Neural cell (in vitro differentiated cells): ENCODE measurements around the gene LARP6. TPM values are rescaled to one million over a fixed set of nuclear protein-coding genes. Genes with fewer than 3 reads are reported as not detected.
"Not testable (repeated sequence)": the region's sequence is repeated elsewhere in the genome, so short reads cannot be mapped to it uniquely, and the experiment has no call there.

ENCODE experiments used
- H2AFZ ChIP-seq: fragments of 200-600, 300-800 bp; sonication (generic), shearing (Covaris generic); 2 replicates; pipeline ENCODE4 v1.6.0; 2014; ENCODE audit warnings: low read depth, mild to moderate bottlenecking, antibody characterized with exemption, low read length, moderate library complexity
- H3F3A ChIP-seq: fragments of 200-600 bp; shearing (Covaris generic); 2 replicates; pipeline ENCODE4 v1.6.1; 2016; ENCODE audit warnings: mild to moderate bottlenecking, moderate library complexity, mixed read lengths, antibody characterized with exemption, low read length; ENCODE audit not compliant: insufficient read depth, poor library complexity, severe bottlenecking
- H3K27ac ChIP-seq: fragments of 200-600, 300-800 bp; sonication (generic), shearing (Covaris generic); 2 replicates; pipeline ENCODE4 v1.5.1; 2014; ENCODE audit warnings: mild to moderate bottlenecking, low read length, moderate library complexity
- H3K27me3 ChIP-seq: fragments of 300-800, 200-600 bp; sonication (generic), shearing (Covaris generic); 2 replicates; pipeline ENCODE4 v1.6.0; 2014; ENCODE audit warnings: mild to moderate bottlenecking, low read depth, low read length, moderate library complexity; ENCODE audit not compliant: insufficient read depth
- H3K36me3 ChIP-seq: fragments of 300-800, 200-600 bp; sonication (generic), shearing (Covaris generic); 2 replicates; pipeline ENCODE4 v1.5.1; 2014; ENCODE audit warnings: mild to moderate bottlenecking, antibody characterized with exemption, low read length, moderate library complexity; ENCODE audit not compliant: insufficient read depth
- H3K4me2 ChIP-seq: fragments of 300-800, 200-600 bp; sonication (generic), shearing (Covaris generic); 2 replicates; pipeline ENCODE4 v1.6.0; 2014; ENCODE audit warnings: mild to moderate bottlenecking, low read length
- H3K4me3 ChIP-seq: fragments of 300-800, 200-600 bp; sonication (generic), shearing (Covaris generic); 2 replicates; pipeline ENCODE4 v1.5.1; 2014; ENCODE audit warnings: mild to moderate bottlenecking, low read length, moderate library complexity
- H3K79me2 ChIP-seq: fragments of 200-600 bp; shearing (Covaris generic); replicated peaks from 2 replicates; pipeline ENCODE4 v1.6.0; 2014; ENCODE audit warnings: mild to moderate bottlenecking, low read length, moderate library complexity; ENCODE audit not compliant: insufficient read depth
- H3K9ac ChIP-seq: fragments of 300-800, 200-600 bp; sonication (generic), shearing (Covaris generic); 2 replicates; pipeline ENCODE4 v1.6.1; 2016; ENCODE audit warnings: mild to moderate bottlenecking, low read length, mixed read lengths
- H3K9me2 ChIP-seq: fragments of 200-600 bp; shearing (Covaris generic); 2 replicates; pipeline ENCODE4 v1.6.1; 2016; ENCODE audit warnings: mild to moderate bottlenecking, low read length, mixed read lengths; ENCODE audit not compliant: insufficient read depth
- H3K9me3 ChIP-seq: fragments of 200-600, 300-800 bp; sonication (generic), shearing (Covaris generic); 2 replicates; pipeline ENCODE4 v1.6.1; 2016; ENCODE audit warnings: mild to moderate bottlenecking, mixed run types, low read length, moderate library complexity, mixed read lengths
- H4K20me1 ChIP-seq: fragments of 200-600 bp; shearing (Covaris generic); 2 replicates; pipeline ENCODE4 v1.6.1; 2016; ENCODE audit warnings: mild to moderate bottlenecking, mixed run types; ENCODE audit not compliant: insufficient read depth
- EP300 ChIP-seq: fragments of 450-650 bp; conservative IDR thresholded peaks from 2 replicates; pipeline ENCODE4 v1.6.1; 2014; ENCODE audit warnings: antibody characterized with exemption, mild to moderate bottlenecking, moderate library complexity; ENCODE audit not compliant: poor library complexity, severe bottlenecking
- EZH2 ChIP-seq: fragments of 200-600, 300-800 bp; shearing (Covaris generic), sonication (generic); IDR thresholded peaks from 2 replicates; pipeline ENCODE4 v1.6.1; 2014; ENCODE audit warnings: antibody characterized with exemption, low read length, borderline replicate concordance, mild to moderate bottlenecking; ENCODE audit not compliant: insufficient read depth, poor library complexity, severe bottlenecking
- MXI1 ChIP-seq: fragments of 450-650 bp; conservative IDR thresholded peaks from 2 replicates; pipeline ENCODE4 v1.6.1; 2014; ENCODE audit warnings: antibody characterized with exemption, mild to moderate bottlenecking; ENCODE audit not compliant: poor library complexity, severe bottlenecking
- POLR2AphosphoS5 ChIP-seq: IDR thresholded peaks from 2 replicates; pipeline ENCODE4 v1.6.1; 2012
- RAD21 ChIP-seq: fragments of 450-650 bp; conservative IDR thresholded peaks from 2 replicates; pipeline ENCODE4 v1.6.1; 2014; ENCODE audit warnings: antibody characterized with exemption, mild to moderate bottlenecking, moderate library complexity
- REST ChIP-seq: IDR thresholded peaks from 2 replicates; pipeline ENCODE4 v1.6.1; 2012; ENCODE audit warnings: borderline replicate concordance
- SMC3 ChIP-seq: fragments of 450-650 bp; conservative IDR thresholded peaks from 2 replicates; pipeline ENCODE4 v1.6.1; 2014; ENCODE audit warnings: antibody characterized with exemption, mild to moderate bottlenecking, moderate library complexity; ENCODE audit not compliant: poor library complexity
- TAF1 ChIP-seq: IDR thresholded peaks from 2 replicates; pipeline ENCODE4 v1.6.1; 2012; ENCODE audit warnings: low read depth
- polyA plus RNA-seq: library from polyadenylated mRNA; depleted of rRNA; stranded (reverse); fragments of >200 nt; gene quantifications from 2 replicates; pipeline ENCODE4 v1.2.3, GENCODE V29; 2014
- TF ChIP-seq, protein P1 (sequence below): fragments of 450-650 bp; IDR thresholded peaks from 2 replicates; pipeline ENCODE4 v1.5.1; 2014; ENCODE audit warnings: antibody characterized with exemption, mild to moderate bottlenecking, moderate library complexity; ENCODE audit not compliant: poor library complexity, severe bottlenecking

The LARP6 gene
- polyA plus RNA-seq, 1 donor from 2014 or later = 20.4 TPM

DNA sequence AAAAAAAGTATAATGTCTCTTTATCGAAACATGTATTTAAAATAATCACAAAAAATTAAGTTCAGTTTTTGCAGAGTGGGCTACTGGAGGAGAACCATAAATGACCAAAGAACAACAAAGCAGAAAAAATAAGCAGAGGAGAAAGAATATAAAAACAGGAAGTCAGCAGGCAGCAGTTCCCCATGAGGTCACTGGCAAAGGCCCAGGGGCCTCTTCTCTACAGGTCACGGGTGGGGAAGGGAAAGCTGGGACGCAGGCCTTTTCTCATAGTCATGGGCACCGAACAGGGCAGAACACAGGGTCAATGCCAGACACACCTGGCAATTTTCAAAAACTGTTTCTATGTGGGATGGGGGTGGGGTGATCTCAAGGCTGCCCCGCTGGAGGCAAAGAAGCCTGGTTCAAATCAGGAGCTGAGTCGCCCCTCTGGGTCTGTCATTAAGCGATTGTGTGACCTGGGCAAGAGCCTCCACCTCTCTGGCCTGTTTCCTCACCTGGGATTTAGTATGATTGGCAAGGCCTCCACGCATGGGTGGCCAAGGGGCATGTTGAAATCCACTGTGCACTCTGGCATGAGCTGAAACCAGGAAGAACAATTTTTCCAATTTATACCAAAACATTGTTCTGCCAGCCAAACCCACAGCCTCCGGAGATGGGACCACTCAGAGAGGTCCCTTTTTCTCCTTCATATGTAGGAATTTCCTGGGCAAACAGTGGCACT is 46.8 kb downstream of the LARP6 start:
- TF ChIP-seq SMC3 (no peak), MXI1 (no peak), EZH2 (no peak), TAF1 (no peak), REST (no peak), POLR2AphosphoS5 (no peak), EP300 (no peak), RAD21 (no peak)
- Histone ChIP-seq H3F3A (no peaks in the 10 kb centered on the region), H3K9ac (no peak overlapping the region), H3K36me3 (no peaks in the 10 kb centered on the region), H3K79me2 (no peaks in the 10 kb centered on the region), H2AFZ (no peak overlapping the region), H3K27ac (no peak overlapping the region), H3K9me2 (no peaks in the 10 kb centered on the region), H3K4me3 (no peak overlapping the region), H4K20me1 (no peaks in the 10 kb centered on the region), H3K4me2 (no peak overlapping the region), H3K9me3 (no peaks in the 10 kb centered on the region), H3K27me3 (no peaks in the 10 kb centered on the region)

DNA sequence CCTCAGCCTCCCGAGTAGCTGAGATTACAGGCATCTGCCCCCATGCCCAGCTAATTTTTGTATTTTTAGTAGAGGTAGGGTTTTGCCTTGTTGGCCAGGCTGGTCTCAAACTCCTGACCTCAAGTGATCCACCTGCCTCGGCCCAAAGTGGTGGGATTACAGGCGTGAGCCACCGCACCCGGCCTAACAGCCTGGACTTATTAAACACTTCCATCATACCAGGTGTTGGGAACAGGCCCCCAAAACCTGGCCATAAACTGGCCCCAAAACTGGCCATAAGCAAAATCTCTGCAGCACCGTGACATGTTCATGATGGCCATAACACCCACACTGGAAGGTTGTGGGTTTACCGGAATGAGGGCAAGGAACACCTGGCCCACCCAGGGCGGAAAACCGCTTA is 49.6 kb downstream of the LARP6 start:
- not testable (repeated sequence) for H3K9me2 ChIP-seq, H3F3A ChIP-seq, H3K9me3 ChIP-seq, H2AFZ ChIP-seq, H3K4me3 ChIP-seq, H3K79me2 ChIP-seq, H3K36me3 ChIP-seq, H3K4me2 ChIP-seq, H3K9ac ChIP-seq, H3K27ac ChIP-seq, H4K20me1 ChIP-seq, H3K27me3 ChIP-seq

DNA sequence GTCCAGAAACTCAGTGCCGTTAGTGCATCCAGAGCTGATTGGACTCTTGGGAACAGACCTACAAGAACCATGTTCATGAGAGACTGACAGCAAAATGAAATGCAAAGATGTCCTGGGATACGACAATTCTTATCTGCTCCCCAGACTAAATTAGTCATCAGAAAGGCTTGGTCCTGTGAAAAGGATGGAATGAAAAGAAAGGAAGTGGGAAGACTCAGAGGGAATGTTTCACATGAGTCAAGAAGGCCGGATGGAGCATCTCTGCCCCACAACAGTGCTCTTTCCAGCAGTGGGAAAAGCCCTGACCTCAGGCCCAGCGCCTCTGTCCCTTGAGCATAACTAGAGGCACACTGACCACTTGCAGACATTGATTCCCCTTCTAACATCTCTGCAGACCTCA is 51.3 kb downstream of the LARP6 start:
- Histone ChIP-seq H3K9ac (no peak overlapping the region), H3K4me2 (no peak overlapping the region), H2AFZ (no peak overlapping the region), H3K9me3 (no peaks in the 10 kb centered on the region), H3K27me3 (no peaks in the 10 kb centered on the region), H3K9me2 (no peaks in the 10 kb centered on the region), H3K36me3 (no peaks in the 10 kb centered on the region), H3K4me3 (no peak overlapping the region), H3K79me2 (no peaks in the 10 kb centered on the region), H3K27ac (no peak overlapping the region), H4K20me1 (no peaks in the 10 kb centered on the region), H3F3A (no peaks in the 10 kb centered on the region)
- TF ChIP-seq EP300 = no peak
- no peak for TF ChIP-seq SMC3
- TF ChIP-seq REST = no peak
- TF ChIP-seq POLR2AphosphoS5 = no peak
- no peak for TF ChIP-seq RAD21
- TF ChIP-seq TAF1 = no peak
- TF ChIP-seq MXI1 = no peak
- TF ChIP-seq, protein P1, sequence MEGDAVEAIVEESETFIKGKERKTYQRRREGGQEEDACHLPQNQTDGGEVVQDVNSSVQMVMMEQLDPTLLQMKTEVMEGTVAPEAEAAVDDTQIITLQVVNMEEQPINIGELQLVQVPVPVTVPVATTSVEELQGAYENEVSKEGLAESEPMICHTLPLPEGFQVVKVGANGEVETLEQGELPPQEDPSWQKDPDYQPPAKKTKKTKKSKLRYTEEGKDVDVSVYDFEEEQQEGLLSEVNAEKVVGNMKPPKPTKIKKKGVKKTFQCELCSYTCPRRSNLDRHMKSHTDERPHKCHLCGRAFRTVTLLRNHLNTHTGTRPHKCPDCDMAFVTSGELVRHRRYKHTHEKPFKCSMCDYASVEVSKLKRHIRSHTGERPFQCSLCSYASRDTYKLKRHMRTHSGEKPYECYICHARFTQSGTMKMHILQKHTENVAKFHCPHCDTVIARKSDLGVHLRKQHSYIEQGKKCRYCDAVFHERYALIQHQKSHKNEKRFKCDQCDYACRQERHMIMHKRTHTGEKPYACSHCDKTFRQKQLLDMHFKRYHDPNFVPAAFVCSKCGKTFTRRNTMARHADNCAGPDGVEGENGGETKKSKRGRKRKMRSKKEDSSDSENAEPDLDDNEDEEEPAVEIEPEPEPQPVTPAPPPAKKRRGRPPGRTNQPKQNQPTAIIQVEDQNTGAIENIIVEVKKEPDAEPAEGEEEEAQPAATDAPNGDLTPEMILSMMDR = no peak
- no peak for TF ChIP-seq EZH2
